Measurements from ENCODE around the gene TBC1D24. TPM values are rescaled to one million over a fixed set of nuclear protein-coding genes. Genes with fewer than 3 reads are reported as not detected.

TBC1D24 gene
- total RNA-seq, 4 donors from 2014 or later, result 8.7 to 14.8 (median 9.9) TPM

DNA sequence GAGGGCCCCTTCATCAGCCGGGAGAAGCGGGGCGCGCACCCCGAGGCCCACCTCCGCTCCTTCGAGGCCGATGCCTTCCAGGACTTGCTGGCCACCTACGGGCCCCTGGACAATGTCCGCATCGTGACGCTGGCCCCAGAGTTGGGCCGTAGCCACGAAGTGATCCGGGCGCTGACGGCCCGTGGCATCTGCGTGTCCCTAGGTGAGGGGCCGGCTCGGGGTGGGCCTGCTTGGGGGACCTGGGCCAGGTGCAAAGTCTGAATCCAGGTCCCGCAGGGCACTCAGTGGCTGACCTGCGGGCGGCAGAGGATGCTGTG is 52.8 kb downstream of the TBC1D24 start:
- ATAC-seq (no peak), DNase-seq (no peak)
- no peak overlapping the region for H3K4me3 ChIP-seq
- no peaks in the 10 kb centered on the region for H3K27me3 ChIP-seq
- intact Hi-C loops (cut with DNase I; ENCODE audit: low total_unique reads), result no loop called here
- peaks cover 0 to 7% of the 10 kb centered on the region in 2 donors for H3K4me1 ChIP-seq
- TF ChIP-seq, protein P1, sequence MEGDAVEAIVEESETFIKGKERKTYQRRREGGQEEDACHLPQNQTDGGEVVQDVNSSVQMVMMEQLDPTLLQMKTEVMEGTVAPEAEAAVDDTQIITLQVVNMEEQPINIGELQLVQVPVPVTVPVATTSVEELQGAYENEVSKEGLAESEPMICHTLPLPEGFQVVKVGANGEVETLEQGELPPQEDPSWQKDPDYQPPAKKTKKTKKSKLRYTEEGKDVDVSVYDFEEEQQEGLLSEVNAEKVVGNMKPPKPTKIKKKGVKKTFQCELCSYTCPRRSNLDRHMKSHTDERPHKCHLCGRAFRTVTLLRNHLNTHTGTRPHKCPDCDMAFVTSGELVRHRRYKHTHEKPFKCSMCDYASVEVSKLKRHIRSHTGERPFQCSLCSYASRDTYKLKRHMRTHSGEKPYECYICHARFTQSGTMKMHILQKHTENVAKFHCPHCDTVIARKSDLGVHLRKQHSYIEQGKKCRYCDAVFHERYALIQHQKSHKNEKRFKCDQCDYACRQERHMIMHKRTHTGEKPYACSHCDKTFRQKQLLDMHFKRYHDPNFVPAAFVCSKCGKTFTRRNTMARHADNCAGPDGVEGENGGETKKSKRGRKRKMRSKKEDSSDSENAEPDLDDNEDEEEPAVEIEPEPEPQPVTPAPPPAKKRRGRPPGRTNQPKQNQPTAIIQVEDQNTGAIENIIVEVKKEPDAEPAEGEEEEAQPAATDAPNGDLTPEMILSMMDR (IDR thresholded peaks at IDR 0.05 in 4 of 5, conservative IDR thresholded peaks at IDR 0.05 in 1 of 5), result no peak
- no peak for TF ChIP-seq POLR2A (IDR thresholded peaks at IDR 0.05)
- in situ Hi-C loops (cut with MboI; ENCODE audit: low sequenced_read_pairs in 4 of 4), result no loop called here
- no peaks in the 10 kb centered on the region for H3K9me3 ChIP-seq
- no peak overlapping the region for H3K27ac ChIP-seq
- H3K36me3 ChIP-seq, result peaks cover 0 to 36% of the 10 kb centered on the region in 2 donors

DNA sequence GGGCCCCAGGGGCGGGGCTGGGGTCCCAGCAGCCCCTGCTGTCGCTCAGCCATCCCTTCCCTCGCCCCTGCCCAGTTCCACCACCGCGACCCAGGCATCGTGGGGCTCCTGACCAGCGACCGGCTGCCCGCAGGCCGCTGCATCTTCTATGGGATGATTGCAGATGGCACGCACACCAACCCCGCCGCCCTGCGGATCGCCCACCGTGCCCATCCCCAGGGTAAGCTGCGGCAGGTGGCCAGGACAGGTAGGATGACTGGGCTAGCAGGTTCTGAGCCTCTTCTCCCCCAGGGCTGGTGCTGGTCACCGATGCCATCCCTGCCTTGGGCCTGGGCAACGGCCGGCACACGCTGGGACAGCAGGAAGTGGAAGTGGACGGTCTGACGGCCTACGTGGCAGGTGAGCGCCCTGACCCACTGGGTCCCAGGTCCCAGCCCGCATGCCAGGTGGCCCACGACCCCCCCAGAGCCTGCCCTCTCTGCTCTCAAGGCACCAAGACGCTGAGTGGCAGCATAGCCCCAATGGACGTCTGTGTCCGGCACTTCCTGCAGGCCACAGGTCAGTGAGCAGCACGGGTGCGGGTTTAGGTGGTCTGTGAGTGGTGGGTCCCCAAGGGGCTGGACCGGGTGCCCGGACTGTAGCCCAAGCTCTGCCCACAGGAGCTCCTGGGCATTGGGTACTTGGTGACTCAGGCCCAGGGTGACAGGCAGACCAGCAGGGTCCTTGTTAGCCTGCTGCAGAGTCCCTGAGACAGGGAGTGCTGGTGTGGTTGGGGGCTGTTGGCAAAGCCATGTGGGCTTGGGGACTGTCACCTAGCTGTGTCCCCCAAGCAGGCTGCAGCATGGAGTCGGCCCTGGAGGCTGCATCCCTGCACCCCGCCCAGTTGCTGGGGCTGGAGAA is 53.5 kb downstream of the TBC1D24 start:
- ATAC-seq (no peak), DNase-seq (no peak)
- in situ Hi-C loops (cut with MboI; ENCODE audit: low sequenced_read_pairs in 4 of 4), result no loop called here
- TF ChIP-seq, protein P1 (IDR thresholded peaks at IDR 0.05 in 4 of 5, conservative IDR thresholded peaks at IDR 0.05 in 1 of 5), result no peak
- TF ChIP-seq POLR2A (IDR thresholded peaks at IDR 0.05), result no peak
- H3K4me1 ChIP-seq, result peaks cover 0 to 7% of the 10 kb centered on the region in 2 donors
- intact Hi-C loops (cut with DNase I; ENCODE audit: low total_unique reads), result no loop called here
- no peak overlapping the region for H3K4me3 ChIP-seq
- no peak overlapping the region for H3K27ac ChIP-seq
- H3K36me3 ChIP-seq, result peaks cover 0 to 36% of the 10 kb centered on the region in 2 donors
- no peaks in the 10 kb centered on the region for H3K9me3 ChIP-seq
- H3K27me3 ChIP-seq, result no peaks in the 10 kb centered on the region

DNA sequence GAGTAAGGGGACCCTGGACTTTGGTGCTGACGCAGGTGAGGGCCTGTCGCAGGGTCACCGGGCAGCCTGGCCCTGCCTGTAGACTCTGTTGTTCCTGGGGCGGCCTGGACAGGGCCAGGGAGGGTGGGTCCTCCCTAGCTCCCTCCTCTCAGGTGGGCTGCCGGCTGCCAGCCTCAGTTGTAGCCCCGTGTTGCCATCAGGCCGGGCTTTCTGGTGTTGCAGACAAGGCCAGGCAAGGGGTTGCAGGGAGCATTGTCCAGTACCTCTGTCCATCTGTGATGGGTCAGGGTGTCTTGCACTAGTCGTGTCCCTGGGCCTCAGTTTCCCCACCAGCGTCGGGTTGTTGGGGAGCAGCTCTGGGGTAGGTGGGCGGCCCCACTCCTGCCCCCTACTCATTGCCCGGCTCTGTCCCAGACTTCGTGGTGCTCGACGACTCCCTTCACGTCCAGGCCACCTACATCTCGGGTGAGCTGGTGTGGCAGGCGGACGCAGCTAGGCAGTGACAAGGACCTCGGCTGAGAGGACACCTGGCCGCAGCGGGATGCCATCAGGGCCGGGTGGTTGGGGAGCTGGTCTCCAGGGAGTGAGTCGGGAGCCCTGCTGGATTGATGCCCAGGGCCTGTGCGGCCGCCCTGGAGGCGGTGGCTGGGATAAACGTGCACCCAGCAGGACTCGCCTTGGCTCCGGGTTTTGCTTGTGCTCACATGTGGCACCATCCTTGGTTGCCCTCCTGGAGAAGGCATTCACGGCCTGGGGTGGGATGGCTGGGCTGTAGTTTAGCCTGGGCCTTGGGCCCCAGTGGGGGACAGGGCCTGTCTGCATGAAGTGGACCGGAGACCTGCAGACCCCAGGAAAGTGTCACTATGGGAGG is 54.4 kb downstream of the TBC1D24 start:
- in situ Hi-C loops (cut with MboI; ENCODE audit: low sequenced_read_pairs in 4 of 4) (no loop called here), intact Hi-C loops (cut with DNase I; ENCODE audit: low total_unique reads) (no loop called here)
- no peak for TF ChIP-seq POLR2A (IDR thresholded peaks at IDR 0.05)
- TF ChIP-seq, protein P1 (IDR thresholded peaks at IDR 0.05 in 4 of 5, conservative IDR thresholded peaks at IDR 0.05 in 1 of 5), result no peak
- Histone ChIP-seq H3K27me3 (no peaks in the 10 kb centered on the region), H3K9me3 (no peaks in the 10 kb centered on the region), H3K27ac (no peak overlapping the region), H3K36me3 (peaks cover 0 to 29% of the 10 kb centered on the region in 2 donors), H3K4me1 (peaks cover 0 to 7% of the 10 kb centered on the region in 2 donors), H3K4me3 (no peak overlapping the region)
- ATAC-seq, result no peak
- DNase-seq, result no peak

DNA sequence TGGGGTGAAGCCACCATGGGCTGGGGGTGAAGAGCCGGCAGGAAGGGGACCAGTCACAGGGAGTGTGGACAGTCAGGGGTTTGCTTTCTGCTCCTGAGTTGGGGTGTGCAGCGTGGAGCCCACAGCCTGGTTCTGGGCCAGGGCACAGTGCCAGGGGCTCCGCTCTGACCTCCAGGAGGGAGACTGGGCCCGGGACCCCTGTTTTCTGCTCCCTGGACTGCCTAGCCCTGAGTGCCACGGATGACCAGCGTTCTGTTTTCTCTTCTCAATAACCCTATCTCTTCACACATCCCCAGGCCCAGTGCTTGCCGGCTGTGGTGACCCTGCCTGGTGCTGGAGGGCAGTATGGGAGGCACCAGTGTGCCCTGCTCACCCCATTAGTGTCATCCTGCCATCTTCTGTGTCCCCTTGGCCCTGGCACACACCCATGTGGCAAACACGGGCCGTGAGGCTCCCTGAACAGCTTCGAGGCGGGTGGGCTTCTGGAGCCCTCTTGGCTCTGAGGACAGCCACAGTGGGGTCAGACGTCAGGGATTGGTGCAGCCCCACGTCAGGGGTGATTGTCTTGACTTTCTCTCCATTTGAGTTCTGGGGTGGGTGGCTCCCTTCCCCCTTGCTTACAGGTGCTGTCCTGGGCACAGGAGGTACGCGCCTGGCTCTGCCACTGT is 55.2 kb downstream of the TBC1D24 start:
- TF ChIP-seq, protein P1 (IDR thresholded peaks at IDR 0.05 in 4 of 5, conservative IDR thresholded peaks at IDR 0.05 in 1 of 5), result no peak
- TF ChIP-seq POLR2A (IDR thresholded peaks at IDR 0.05), result no peak
- Histone ChIP-seq H3K9me3 (no peaks in the 10 kb centered on the region), H3K4me1 (peaks cover 0 to 7% of the 10 kb centered on the region in 2 donors), H3K4me3 (no peak overlapping the region), H3K27ac (no peak overlapping the region), H3K27me3 (no peaks in the 10 kb centered on the region), H3K36me3 (peaks cover 0 to 29% of the 10 kb centered on the region in 2 donors)
- intact Hi-C loops (cut with DNase I; ENCODE audit: low total_unique reads), result loop anchor here (5.0 to 10.0 kb wide), 5 partner anchors 65 to 585 kb away; partner anchors contain the start of genes MSRB1, SRRM2 and ZNF598
- ATAC-seq, result no peak
- DNase-seq, result no peak
- in situ Hi-C loops (cut with MboI; ENCODE audit: low sequenced_read_pairs in 4 of 4), result no loop called here
